Ishikawa (cell line): Measurements from ENCODE around the gene ACACA.

Source experiments
- CREB1 ChIP-seq: IDR thresholded peaks from 2 replicates; pipeline ENCODE4 v1.6.1; 2012; ENCODE audit warnings: low read depth
- EGR1 ChIP-seq: IDR thresholded peaks from 2 replicates; pipeline ENCODE4 v1.6.1; 2012
- EP300 ChIP-seq: IDR thresholded peaks from 2 replicates; pipeline ENCODE4 v1.6.1; 2012; ENCODE audit warnings: borderline replicate concordance
- FOXM1 ChIP-seq: IDR thresholded peaks from 2 replicates; pipeline ENCODE4 v1.6.1; 2012; ENCODE audit warnings: low read depth, borderline replicate concordance
- MAX ChIP-seq: IDR thresholded peaks from 2 replicates; pipeline ENCODE4 v1.6.1; 2012
- RAD21 ChIP-seq: IDR thresholded peaks from 2 replicates; pipeline ENCODE4 v1.6.1; 2012; ENCODE audit warnings: low read depth
- TAF1 ChIP-seq: IDR thresholded peaks from 2 replicates; pipeline ENCODE4 v1.6.1; 2012; ENCODE audit warnings: low read depth, mild to moderate bottlenecking
- TCF12 ChIP-seq: IDR thresholded peaks from 2 replicates; pipeline ENCODE4 v1.6.1; 2012; ENCODE audit warnings: low read depth
- YY1 ChIP-seq: IDR thresholded peaks from 2 replicates; pipeline ENCODE4 v1.6.1; 2012; ENCODE audit warnings: low read depth

GRCh38 chr17:37098910-37099664 lies 307.5 kb downstream of the ACACA start:
- TF ChIP-seq RAD21 (no peak), EP300 (no peak), FOXM1 (no peak), TAF1 (no peak), EGR1 (no peak), MAX (no peak), TCF12 (no peak), YY1 (no peak), CREB1 (no peak)
